Astrocyte of the hippocampus (primary cell): ENCODE data around the gene UQCC3.
"Not testable (repeated sequence)": the region's sequence is repeated elsewhere in the genome, so short reads cannot be mapped to it uniquely, and the experiment has no call there.

Experiments used
- DNase-seq: peaks from one replicate; pipeline ENCODE4 v3.0.0; 2011; ENCODE audit warnings: low read depth, low spot score

The UQCC3 gene

GRCh38 chr11:62665599-62666258 is 5.7 kb upstream of the UQCC3 start:
- peak; percentile 84 for DNase-seq

- DNase-seq, result peak; percentile 17
Measured at GRCh38 chr11:62666259-62666926, 5.1 kb upstream of the UQCC3 start.

- no peak for DNase-seq
Measured at GRCh38 chr11:62667460-62667859, 4.0 kb upstream of the UQCC3 start.

DNA sequence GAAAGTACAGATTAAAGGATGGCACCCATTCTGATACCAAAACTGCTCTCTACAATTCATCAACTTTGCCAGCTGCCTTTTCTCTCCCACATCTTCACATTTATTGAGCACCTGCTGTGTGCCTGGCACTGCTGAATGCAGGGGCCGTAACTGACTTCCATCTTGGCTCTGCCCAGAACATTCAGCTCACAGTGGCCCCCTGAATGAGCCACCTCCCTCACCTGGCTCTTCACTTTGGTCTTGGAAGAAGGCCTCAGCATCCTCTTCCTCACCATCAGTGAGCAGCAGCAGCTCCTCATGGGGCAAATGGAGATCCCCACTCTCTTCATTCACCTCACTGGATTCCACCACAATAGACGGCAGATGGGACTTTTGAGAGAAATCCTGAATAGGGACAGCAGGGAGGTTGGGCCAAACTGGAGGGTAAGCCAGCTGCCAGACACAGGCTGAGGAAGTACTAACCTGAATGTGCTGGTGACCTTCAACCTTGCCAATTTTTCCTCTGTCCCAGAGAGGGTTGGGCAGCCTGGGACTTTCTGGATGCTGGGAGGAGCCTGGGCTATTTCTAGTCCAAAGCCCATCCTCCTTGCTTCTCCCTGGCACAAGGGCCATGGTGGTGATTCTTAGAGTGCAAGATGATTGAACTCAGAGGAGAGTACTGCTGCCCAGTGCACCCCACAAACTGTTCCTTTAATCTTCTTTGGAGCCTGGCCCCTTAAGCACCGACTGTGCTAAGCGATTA is 1.9 kb upstream of the UQCC3 start:
- no peak for DNase-seq

- DNase-seq, result no peak
Measured at GRCh38 chr11:62671236-62671607, 251 bp upstream of the UQCC3 start.

- DNase-seq, result no peak
Measured at GRCh38 chr11:62673196-62673525, 1.7 kb downstream of the UQCC3 start.

DNA sequence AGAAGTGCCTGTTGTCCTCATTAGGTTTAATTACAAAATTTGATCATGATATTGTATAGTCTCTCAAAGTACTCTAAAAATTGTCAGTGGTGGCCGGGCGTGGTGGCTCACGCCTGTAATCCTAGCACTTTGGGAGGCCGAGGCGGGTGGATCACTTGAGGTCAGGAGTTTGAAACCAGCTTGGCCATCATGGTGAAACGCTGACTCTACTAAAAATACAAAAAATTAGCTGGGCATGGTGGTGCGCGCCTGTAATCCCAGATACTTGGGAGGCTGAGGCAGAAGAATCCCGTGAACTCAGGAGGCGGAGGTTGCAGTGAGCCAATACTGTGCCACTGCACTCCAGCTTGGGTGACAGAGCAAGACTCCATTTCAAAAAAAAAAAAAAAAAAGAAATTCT is 3.9 kb downstream of the UQCC3 start:
- not testable (repeated sequence) for DNase-seq

DNA sequence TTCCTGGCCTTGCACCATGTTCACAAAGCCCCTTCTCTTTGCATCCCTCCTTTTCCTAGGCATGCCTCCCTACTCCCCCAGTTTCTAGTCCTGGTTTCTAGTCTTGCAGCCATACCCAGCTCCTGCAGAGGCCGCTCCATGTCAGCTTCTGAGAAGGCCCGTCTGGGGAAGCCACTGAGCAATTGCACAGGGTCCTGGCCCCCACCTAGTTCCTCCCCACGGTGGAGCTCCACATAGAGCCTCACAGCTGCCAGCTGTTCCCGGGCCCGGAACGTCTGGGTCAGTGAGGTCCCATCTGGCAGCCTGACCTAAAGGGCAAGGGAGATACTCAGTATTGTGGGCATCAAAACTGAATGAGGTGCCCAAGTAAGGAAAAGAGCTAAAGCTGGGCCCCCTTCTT is 5.2 kb downstream of the UQCC3 start:
- DNase-seq, result no peak

DNA sequence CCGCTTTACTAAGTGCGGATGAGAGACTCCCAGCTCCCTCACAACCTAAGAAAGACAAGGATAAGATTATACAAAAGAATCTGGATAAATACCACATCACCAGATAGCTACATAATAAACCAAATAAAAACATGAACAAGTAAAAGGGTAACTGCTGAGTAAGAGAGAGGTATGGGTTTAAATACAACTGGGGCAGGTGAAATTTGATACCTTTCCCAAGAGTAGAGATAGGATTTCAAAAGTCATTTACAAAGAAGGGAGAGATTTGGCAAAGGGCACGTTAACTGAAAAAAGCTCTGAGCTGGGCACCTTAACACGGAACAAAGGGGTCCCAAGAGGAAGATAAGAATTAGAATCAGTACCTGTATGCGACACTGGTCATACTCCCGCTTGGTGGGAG is 5.7 kb downstream of the UQCC3 start:
- DNase-seq, result no peak

- DNase-seq, result no peak
Measured at GRCh38 chr11:62677714-62678113, 6.2 kb downstream of the UQCC3 start.

DNA sequence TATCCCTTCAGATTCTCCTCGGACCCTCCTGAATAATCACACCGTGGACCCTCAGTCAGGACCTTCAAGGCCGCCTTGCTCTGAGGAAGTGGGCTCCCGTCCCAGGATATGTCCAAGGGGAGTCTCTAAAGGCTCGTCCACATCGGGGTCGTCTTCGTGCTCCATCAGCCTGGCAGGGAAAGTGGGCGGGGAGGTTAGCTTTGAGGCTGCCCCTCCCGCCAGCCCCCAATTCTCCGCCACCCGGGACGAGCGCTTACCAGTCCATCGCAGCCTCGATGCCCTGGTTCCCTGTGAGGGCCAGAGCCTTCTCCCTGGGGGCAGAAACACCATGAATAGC is 6.9 kb downstream of the UQCC3 start:
- no peak for DNase-seq

DNA sequence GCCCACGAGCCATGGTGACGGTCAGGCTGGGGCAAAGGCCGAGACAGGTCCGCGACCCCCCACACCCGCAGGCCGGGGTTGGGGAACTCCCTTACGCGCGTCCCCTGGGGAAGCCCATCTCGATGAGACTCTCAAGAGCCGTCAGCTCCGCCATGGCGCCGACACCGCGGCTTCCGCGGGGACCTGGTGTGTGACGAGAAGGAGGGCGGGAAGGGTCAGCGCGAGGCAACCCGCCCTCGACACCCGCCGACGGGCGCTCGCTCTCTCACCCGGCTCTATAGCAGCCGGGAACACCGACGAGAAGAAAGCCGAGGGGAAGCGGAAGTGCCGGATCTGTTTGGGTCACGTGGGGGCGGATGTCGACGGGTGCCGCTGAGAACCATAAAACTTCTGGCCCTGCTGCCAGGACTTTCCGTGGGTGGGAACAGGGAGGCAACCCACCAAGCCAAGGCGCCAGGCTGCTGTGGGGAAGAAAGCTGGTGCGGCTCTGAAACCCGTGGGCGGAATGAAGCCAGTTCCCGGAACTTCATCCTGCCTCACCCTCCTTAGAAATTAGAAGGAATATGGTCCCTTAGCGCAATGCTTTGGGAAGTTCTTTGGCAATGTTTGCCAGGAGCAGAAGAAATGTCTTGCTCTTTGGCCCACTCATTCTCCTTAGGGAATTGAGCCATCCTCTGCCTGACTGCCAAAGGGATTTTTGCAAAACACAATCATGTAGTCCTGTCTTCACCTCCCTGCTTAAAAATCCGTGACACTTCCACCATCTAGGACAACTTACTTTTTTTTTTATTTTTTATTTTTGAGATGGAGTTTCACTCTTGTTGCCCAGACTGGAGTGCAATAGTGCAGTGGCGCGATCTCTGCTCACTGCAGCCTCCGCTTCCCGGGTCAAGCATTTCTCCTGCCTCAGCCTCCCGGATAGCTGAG is 7.6 kb downstream of the UQCC3 start, which contains the start of gene UBXN1:
Gene UBXN1, minus strand, starts transcription at position 304 of the 927 bp plus-strand sequence. Its CDS starts 150 bp downstream, at position 154.
- DNase-seq, result peak; percentile 93

GRCh38 chr11:62680825-62681240 is 9.4 kb downstream of the UQCC3 start:
- DNase-seq, result peak; percentile 84

DNA sequence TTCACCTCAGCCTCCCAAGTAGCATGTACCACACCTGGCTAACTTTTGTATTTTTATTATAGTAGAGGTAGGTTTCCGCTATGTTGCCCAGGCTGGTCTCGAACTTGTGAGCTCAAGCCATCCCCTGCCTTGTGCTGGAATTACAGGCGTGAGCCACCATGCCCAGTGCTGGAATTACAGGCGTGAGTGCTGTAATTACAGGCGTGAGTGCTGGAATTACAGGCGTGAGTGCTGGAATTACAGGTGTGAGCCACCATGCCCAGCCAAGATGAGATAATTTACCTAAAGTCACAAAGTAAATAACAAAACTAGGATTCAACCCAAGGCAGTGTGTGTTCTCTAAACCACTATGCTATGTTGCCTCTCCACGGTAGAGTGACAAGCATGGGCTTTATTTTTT is 11.0 kb downstream of the UQCC3 start:
- DNase-seq, result no peak

GRCh38 chr11:62687508-62688396 is 16.3 kb downstream of the UQCC3 start:
- no peak for DNase-seq

DNA sequence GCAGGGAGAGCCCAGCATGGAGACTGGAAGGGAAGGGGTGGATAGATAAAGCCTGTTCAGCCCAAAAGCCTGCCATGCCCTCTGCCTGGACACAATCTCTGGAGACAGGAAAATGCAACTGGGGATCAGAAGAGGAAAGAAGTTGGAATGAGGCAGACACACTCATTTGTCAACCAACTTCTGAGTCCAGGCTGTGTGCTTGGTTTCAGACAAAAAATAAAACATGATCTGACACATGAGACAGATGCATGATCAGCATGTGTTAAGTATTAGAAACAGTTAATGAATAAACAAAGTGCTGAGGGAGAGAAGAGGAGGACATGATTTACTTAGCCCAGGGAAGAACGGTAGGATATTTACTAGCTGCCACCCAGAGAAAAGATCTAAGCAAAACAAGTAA is 17.0 kb downstream of the UQCC3 start:
- no peak for DNase-seq

GRCh38 chr11:62689421-62690183 is 18.1 kb downstream of the UQCC3 start, which contains the start of gene LRRN4CL:
LRRN4CL (minus strand) TSS chr11:62689530; CDS start chr11:62688508, 1,022 bp downstream.
- peak; percentile 86 for DNase-seq

DNA sequence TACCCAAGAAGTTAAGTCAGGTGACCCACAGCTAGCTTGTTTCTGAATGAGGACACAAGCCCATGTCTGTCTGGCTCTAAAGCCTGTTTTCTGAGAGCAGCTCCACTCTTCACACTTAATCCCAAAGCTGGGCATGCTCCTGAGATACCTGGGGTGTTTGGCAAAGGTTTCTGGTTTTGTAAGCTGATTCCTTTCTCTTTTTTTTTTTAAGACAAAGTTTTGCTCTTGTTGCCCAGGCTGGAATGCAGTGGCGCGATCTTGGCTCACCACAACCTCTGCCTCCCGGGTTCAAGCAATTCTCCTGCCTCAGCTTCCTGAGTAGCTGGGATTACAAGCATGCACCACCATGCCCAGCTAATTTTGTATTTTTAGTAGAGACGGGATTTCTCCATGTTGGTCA is 22.2 kb downstream of the UQCC3 start:
- DNase-seq, result not testable (repeated sequence)

DNA sequence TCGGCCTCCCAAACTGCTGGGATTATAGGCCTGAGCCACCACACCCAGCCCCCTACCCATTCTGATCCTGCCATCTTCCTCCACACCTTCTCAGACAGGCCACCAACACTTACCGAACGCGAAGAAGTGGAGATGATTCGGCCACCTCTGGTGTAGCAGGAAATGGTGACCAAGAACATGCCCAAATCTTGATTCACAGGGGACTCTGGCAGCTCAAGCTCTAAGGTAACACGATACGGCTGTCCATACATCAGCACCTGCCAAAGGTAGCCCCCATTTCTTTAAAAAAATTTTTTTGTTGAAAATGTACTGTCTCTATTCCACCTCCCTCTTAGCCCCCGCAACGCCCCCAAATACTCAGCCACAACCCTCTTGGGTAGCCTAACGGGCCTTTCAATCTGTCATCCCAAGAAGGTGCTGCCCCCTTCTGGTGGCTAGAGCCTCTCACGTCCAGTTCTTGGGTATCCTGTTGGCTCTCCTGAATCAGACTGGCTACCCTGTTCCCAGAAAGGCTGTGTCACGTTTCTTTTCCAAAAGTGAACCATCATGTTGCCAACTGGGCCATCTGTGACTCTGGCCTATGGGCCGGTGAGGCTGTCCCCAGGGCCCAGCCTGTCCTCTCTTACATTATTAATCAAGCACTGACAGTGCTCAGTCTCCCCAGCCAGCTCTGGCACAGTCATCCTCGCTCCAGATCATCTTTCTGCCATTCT is 23.1 kb downstream of the UQCC3 start:
- DNase-seq, result peak; percentile 84
